Prostate gland (tissue), 2 donors: ENCODE results near the gene FRMPD2. TPM values are rescaled to one million over a fixed set of nuclear protein-coding genes. Genes with fewer than 3 reads are reported as not detected.

ENCODE experiments used
- DNase-seq: peaks from one replicate; pipeline ENCODE4 v3.0.0-alpha.2; 2019; ENCODE audit warnings: low spot score
- H3K27ac ChIP-seq, 2 donors: fragments of 200-600 bp; sonication (generic); 2 replicates each; pipeline ENCODE4 v1.5.1; 2017 to 2019
- H3K27me3 ChIP-seq: fragments of 200-600 bp; sonication (generic); replicated peaks from 2 replicates; pipeline ENCODE4 v1.5.1; 2019; ENCODE audit not compliant: insufficient read depth
- H3K36me3 ChIP-seq, 2 donors: fragments of 200-600 bp; sonication (generic); 1 replicate in 1 of 2; 2 replicates in 1 of 2; pipeline versions ENCODE4 v1.5.1 to v1.8.1; 2017 to 2019
- H3K4me1 ChIP-seq: fragments of 200-600 bp; sonication (generic); replicated peaks from 2 replicates; pipeline ENCODE4 v1.5.1; 2019
- H3K4me3 ChIP-seq, 2 donors: fragments of 200-600 bp; sonication (generic); 2 replicates each; pipeline ENCODE4 v1.5.1; 2017 to 2019
- H3K9me3 ChIP-seq: fragments of 200-600 bp; sonication (generic); 2 replicates; pipeline ENCODE4 v1.5.1; 2017
- POLR2A ChIP-seq: fragments of 450-650 bp; IDR thresholded peaks from one replicate; pipeline ENCODE4 v1.6.1; 2016; ENCODE audit warnings: antibody characterized with exemption, mild to moderate bottlenecking
- POLR2AphosphoS5 ChIP-seq: sonication (generic); formaldehyde crosslinking; IDR thresholded peaks from one replicate; pipeline ENCODE4 v1.6.1; 2017; ENCODE audit warnings: antibody characterized with exemption
- WGBS: methylation state at CpG from one replicate; pipeline ENCODE4 v1.1.5; 2018; 5-methylcytosine and 5-hydroxymethylcytosine counted together
- intact Hi-C: fragments of 100-400 bp; cut with DNase I; formaldehyde crosslinking; loops from one replicate; pipeline ENCODE4 v1.14.2; 2022
- total RNA-seq, 2 donors: library from RNA; depleted of rRNA; stranded (reverse); fragments of >200 nt; gene quantifications; one replicate each; pipeline ENCODE4 v1.1.0, GENCODE V29; 2016
- TF ChIP-seq, protein P1 (sequence below), 4 experiments: fragments of 200-600 bp in 2 of 4; fragments of 450-650 bp in 2 of 4; sonication (generic) in 2 of 4; IDR thresholded peaks; 1 replicate in 3 of 4; 2 replicates in 1 of 4; pipeline ENCODE4 v1.5.1; 2016 to 2019; ENCODE audit warnings: antibody characterized with exemption in 4 of 4, mild to moderate bottlenecking in 2 of 4, moderate library complexity in 2 of 4

Gene FRMPD2
- total RNA-seq, 2 donors from 2014 or later, result 0.97 to 3.4 TPM

DNA sequence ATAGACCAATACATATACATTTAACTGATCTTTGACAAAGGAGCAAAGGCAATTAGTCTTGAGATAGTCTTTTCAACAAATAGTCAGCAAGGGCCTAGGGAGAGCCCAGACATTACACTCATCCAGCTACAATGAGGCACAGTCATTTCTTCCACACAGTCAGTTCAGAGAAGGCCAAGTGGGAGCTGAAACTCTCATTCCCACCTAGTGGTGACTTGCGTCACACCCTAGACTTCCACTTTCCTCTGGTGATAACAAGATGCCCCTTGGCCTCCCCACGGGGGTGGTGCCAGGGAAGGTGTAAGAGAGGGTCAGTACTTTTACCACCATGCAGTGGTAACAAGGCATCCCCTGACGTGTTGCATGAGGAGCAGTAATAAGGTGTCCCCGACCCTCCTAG lies 8.0 kb downstream of the FRMPD2 start:
- Histone ChIP-seq H3K9me3 (no peaks in the 10 kb centered on the region), H3K4me1 (no peaks in the 10 kb centered on the region), H3K4me3 (no peak overlapping the region), H3K36me3 (no peaks in the 10 kb centered on the region), H3K27ac (no peak overlapping the region), H3K27me3 (no peaks in the 10 kb centered on the region)
- intact Hi-C loops, result no loop called here
- TF ChIP-seq, protein P1, sequence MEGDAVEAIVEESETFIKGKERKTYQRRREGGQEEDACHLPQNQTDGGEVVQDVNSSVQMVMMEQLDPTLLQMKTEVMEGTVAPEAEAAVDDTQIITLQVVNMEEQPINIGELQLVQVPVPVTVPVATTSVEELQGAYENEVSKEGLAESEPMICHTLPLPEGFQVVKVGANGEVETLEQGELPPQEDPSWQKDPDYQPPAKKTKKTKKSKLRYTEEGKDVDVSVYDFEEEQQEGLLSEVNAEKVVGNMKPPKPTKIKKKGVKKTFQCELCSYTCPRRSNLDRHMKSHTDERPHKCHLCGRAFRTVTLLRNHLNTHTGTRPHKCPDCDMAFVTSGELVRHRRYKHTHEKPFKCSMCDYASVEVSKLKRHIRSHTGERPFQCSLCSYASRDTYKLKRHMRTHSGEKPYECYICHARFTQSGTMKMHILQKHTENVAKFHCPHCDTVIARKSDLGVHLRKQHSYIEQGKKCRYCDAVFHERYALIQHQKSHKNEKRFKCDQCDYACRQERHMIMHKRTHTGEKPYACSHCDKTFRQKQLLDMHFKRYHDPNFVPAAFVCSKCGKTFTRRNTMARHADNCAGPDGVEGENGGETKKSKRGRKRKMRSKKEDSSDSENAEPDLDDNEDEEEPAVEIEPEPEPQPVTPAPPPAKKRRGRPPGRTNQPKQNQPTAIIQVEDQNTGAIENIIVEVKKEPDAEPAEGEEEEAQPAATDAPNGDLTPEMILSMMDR (IDR thresholded peaks at IDR 0.05), result no peak
- no peak for TF ChIP-seq POLR2AphosphoS5
- TF ChIP-seq POLR2A, result no peak
- DNase-seq, result no peak
- WGBS, result 77% methylated on average over 4 of the region's 4 CpGs

DNA sequence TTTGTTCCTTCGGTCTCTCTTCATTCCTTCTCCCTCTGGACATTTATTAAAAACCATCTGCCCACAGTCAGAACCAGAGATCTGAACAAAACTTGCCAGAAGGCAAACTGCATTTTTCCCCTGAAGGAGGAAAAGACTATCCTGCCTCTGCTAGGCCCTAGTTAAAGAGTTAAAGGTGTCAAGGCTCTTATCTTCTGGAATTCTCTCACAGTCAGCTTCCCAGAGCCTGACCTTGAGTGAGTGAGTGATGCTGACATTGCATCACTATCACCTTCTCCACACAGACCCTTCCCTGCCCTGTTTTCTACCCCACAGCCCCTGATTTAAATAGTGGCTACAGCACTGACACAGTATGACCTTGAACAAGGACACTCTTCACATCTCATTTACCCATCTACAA lies 16.4 kb downstream of the FRMPD2 start:
- intact Hi-C loops, result no loop called here
- Histone ChIP-seq H3K27ac (no peak overlapping the region), H3K4me3 (no peak overlapping the region), H3K4me1 (no peaks in the 10 kb centered on the region), H3K9me3 (no peaks in the 10 kb centered on the region), H3K27me3 (no peaks in the 10 kb centered on the region), H3K36me3 (no peaks in the 10 kb centered on the region)
- DNase-seq, result no peak
- 85% methylated on average over 1 of the region's 1 CpG for WGBS
- TF ChIP-seq, protein P1 (IDR thresholded peaks at IDR 0.05), result no peak
- TF ChIP-seq POLR2AphosphoS5 (no peak), POLR2A (no peak)

DNA sequence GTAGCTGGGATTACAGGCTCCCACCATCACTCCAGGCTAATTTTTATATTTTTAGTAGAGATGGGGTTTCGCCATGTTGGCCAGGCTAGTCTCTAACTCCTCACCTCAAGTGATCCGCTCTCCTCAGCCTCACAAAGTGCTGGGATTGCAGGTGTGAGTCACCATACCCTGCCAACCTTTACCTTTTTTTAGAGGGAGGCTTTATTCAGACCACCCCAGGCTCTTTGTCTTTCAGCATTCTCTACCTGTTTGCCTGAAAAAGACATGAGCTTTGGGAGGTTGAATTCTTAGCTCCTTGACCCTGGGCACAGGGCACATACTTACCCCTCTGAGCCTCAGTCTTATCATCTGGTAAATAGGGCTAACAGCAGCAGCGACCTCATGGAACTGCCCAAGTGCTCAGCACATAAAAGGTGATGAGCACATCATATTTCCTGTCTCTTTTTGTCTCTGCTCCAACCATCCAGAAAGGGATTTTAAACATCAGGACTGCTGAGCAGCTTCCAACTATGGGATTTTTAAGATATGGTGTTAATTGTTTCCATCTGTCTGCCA lies 17.0 kb downstream of the FRMPD2 start:
- Histone ChIP-seq H3K9me3 (no peaks in the 10 kb centered on the region), H3K27ac (no peak overlapping the region), H3K4me3 (no peak overlapping the region), H3K4me1 (no peaks in the 10 kb centered on the region), H3K36me3 (no peaks in the 10 kb centered on the region), H3K27me3 (no peaks in the 10 kb centered on the region)
- TF ChIP-seq POLR2A (no peak), POLR2AphosphoS5 (no peak)
- TF ChIP-seq, protein P1 (IDR thresholded peaks at IDR 0.05), result no peak
- DNase-seq, result no peak
- 87% methylated on average over 3 of the region's 3 CpGs for WGBS
- intact Hi-C loops, result no loop called here

DNA sequence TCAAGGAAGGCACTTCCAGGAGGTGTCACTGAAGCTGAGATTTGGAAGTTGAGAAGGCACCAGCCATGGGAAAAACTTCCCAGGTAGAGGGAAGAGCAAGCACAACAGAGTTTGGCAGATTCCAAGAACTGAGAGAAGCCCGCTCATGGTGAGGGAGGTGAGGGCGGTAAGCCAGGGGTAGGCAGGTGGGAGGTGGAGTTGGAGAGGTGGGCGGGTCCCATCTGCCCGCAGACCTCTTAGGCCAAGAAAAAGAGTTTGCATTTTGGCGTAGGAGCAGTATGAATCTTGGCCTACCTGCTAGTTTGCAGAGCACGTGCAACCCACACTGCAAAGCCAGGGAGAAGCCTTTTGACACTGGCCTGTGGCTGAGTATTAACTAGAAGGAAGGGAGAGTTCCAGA lies 18.8 kb downstream of the FRMPD2 start:
- no peak overlapping the region for H3K27ac ChIP-seq
- intact Hi-C loops, result no loop called here
- H3K36me3 ChIP-seq, result no peaks in the 10 kb centered on the region
- H3K27me3 ChIP-seq, result no peaks in the 10 kb centered on the region
- peaks cover 5% of the 10 kb centered on the region for H3K4me1 ChIP-seq
- WGBS, result 66% methylated on average over 6 of the region's 6 CpGs
- no peak overlapping the region for H3K4me3 ChIP-seq
- H3K9me3 ChIP-seq, result no peaks in the 10 kb centered on the region
- TF ChIP-seq POLR2AphosphoS5, result no peak
- no peak for TF ChIP-seq POLR2A
- TF ChIP-seq, protein P1 (IDR thresholded peaks at IDR 0.05), result no peak
- DNase-seq, result no peak

GRCh38 chr10:48254750-48255512 lies 19.6 kb downstream of the FRMPD2 start:
- Histone ChIP-seq H3K9me3 (no peaks in the 10 kb centered on the region), H3K36me3 (no peaks in the 10 kb centered on the region), H3K4me3 (no peak overlapping the region), H3K4me1 (peaks cover 5% of the 10 kb centered on the region), H3K27me3 (no peaks in the 10 kb centered on the region), H3K27ac (no peak overlapping the region)
- WGBS, result 87% methylated on average over 5 of the region's 5 CpGs
- TF ChIP-seq, protein P1 (IDR thresholded peaks at IDR 0.05), result no peak
- intact Hi-C loops, result no loop called here
- no peak for DNase-seq
